ENCODE measurements around the gene DEPDC4.
"Not testable (repeated sequence)": the region's sequence is repeated elsewhere in the genome, so short reads cannot be mapped to it uniquely, and the experiment has no call there.

Gene DEPDC4

DNA sequence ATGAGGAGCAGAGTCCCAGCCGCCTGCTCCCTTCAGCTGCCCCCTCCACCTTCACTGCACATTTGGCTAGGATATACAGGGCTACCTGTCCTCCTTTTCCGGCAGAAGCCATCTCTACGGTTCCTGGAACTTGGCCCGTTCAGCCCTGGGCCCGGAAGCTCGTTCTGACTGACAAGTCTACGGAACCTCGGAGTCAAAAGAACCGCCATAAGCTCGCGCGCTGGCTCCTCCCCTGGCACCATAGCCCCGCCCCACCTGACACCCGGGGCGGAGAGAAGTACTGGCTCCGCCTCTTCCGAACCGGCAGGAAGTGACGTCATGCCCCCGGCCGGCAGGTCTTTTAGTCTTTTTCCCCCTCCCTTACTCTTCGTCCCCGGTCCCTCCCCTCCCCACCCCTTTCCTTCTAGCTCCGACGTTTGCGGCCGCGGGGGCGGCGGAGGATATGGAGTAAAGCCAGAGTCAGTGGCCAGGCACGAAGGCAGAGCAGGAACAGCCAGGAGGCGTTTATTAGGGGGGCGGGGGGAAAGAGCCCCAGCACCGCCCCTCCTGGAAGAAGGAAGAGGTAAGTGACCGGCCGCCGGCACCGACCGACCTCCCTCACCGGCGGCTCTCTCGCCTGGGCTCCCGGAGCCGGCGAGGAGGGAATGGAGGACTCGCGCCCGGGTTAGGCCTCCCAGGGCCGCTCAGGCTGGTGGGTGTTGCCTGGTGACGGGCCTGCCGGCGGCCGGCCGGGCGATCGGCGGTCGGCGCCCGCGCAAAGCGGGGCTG lies at the start of gene DEPDC4, which contains the start of gene SCYL2:
Gene DEPDC4 (minus strand): TSS at position 245 of the 768 bp plus-strand sequence. CDS start 3 bp downstream, at position 242.
Gene SCYL2 (plus strand): TSS at position 343 of the 768 bp plus-strand sequence. CDS start 15,794 bp downstream, outside the sequence.
- peak; percentile 84 for DNase-seq (ENCODE audit: low read depth)

DNA sequence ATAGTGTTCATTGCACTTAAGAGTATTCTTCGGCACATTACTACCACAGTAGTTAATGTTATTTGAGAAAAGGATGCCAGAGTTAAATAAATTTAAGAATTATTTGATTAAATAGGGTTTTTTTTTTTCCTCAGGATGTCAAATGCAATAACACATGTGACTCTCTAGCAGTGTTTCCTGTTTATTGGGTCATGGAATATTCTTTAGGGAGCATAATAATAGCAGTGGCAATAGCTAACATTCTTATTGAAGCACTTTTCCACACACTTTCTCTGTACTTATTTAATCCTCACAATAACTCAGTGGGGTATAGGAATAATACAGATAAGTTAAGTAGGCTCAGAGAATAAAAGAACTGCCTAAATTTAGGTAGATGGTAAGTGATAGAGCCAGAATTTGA lies 44.4 kb upstream of the DEPDC4 start:
- DNase-seq (ENCODE audit: low read depth) = no peak

DNA sequence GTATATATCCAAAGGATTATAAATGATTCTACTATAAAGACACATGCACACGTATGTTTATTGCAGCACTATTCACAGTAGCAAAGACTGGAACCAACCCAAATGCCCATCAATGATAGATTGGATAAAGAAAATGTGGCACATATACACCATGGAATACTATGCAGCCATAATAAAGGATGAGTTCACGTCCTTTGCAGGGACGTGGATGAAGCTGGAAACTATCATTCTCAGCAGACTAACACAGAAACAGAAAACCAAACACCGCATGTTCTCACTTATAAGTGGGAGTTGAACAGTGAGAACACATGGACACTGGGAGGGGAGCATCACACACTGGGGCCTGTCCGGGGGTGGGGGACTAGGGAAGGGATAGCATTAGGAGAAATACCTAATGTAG lies 41.3 kb upstream of the DEPDC4 start:
- not testable (repeated sequence) for DNase-seq (ENCODE audit: low read depth)

DNA sequence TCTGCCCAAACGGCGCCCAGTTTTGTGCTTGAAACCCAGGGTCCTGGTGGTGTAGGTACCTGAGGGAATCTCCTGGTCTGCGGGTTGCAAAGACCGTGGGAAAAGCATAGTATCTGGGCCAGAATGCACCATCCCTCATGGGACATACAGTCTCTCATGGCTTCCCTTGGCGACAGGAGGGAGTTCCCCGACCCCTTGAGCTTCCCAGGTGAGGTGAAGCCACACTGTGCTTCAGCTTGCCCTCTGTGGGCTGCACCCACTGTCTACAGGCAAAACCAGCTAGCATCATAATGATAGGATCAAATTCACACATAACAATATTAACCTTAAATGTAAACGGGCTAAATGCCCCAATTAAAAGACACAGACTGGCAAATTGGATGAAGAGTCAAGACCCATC lies 37.5 kb upstream of the DEPDC4 start:
- DNase-seq (ENCODE audit: low read depth) = not testable (repeated sequence)

DNA sequence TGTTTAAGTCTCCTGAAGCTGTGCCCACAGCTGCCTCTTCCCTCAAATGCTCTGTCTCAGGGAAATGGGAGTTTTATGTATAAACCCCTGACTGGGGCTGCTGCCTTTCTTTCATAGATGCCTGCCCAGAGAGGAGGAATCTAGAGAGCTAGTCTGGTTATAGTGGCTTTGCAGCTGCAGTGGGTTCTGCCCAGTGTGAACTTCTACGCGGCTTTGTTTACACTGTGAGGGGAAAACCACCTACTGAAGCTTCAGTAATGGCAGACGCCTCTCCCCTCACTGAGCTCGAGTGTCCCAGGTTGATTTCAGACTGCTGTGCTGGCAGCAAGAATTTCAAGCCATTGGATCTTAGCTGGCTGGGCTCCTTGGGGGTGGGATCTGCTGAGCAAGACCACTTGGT lies 37.0 kb upstream of the DEPDC4 start:
- DNase-seq (ENCODE audit: low read depth) = no peak

DNA sequence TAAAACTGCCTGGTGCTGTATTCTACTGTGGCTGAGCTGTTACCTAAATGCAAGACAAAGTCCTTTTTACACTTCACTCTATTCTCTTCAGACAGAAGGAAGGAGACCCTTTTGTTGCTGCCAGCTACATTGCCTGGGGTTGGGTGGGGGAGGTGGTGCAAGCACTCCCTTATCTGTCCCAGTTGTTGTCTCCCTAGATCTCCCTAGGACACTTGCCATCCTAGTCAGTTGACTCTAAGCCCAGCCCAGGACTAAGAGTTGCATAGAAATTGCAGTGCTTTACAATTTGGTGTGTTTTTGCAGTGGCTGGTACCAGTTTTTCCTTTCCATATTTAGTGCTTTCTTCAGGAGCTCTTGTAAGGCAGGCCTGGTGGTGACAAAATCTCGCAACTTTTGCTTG lies 35.2 kb upstream of the DEPDC4 start:
- DNase-seq (ENCODE audit: low read depth) = no peak

DNA sequence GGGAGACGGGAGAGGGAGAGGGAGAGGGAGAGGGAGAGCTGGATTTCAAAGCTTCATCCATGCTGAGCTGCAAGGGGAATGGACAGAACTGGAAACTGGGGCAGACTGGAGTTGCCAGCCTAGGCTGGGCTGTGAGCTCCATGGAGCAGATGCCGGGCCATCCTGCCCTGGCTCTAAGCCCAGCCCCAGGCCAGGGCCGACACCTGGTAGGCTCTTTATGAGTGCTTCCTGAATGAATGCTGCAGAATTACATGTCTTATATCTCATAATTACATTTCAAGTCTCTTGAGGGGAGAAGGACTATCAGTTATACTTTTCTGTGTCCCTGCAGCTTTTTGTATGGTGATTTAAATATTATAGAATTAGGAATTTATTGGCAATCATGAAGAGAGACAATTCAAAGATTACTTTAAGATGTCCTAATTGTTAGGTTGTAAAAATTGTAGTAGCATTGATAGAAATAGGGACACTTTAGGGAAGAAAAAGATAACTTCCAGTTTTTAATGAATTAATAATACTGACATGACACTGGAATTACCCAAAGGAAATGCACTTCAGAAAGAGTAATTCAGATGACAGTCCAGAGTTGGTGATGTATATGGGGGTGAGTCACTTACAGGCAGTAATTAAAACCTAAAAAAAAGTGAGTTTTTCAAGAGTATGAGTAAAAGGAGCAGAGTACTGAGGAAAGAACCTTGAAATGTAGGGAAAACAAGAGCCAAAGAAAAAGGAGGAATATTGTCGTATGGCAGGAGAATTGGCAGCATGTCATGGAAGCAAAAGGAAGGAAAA lies 29.1 kb upstream of the DEPDC4 start:
- no peak for DNase-seq (ENCODE audit: low read depth)

DNA sequence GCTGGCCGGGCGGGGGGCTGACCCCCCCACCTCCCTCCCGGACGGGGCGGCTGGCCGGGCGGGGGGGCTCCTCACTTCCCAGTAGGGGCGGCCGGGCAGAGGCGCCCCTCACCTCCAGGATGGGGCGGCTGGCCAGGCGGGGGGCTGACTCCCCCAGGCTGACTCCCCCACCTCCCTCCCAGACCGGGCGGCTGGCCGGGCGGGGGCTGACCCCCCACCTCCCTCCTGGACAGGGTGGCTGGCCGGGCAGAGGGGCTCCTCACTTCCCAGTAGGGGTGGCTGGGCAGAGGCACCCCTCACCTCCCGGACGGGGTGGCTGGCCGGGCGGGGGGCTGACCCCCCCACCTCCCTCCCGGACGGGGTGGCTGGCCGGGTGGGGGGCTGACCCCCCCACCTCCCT lies 27.5 kb upstream of the DEPDC4 start:
- not testable (repeated sequence) for DNase-seq (ENCODE audit: low read depth)

DNA sequence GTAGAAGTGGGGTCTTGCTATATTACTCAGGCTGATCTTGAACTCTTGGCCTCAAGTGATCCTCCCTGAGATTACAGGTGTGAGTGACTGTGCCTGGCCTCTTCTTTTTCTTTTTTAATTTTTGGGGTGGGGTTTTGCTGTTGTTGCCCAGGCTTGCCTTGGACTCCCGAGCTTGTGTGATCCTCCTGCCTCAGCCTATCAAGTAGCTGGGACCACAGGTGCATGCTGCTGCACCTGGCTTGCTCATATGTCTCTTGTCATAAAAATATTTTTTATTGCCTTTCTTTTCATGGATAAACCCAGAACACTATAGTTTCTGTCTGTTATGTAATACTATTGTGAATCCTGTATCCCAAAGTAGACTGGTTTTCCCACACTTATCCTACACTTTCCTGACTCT lies 26.1 kb upstream of the DEPDC4 start:
- DNase-seq (ENCODE audit: low read depth) = no peak

DNA sequence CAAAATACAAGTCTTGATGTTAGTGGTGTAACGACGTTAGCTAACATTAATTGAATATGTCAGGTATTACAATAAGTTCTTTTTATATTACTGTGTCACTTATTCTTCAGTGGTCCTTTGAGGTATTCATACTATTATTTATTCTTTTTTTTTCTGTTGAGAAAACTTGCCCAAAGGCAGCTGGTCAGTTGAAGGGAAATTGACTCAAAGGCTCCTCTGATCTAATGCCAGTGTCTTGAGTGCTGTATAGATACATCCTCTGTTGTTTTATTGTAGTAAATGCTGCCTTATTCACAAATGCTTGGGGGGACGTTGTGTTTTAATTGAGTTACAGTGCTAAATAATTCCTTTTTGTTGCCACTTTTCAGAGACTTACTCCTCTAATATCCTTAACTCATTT lies 23.1 kb upstream of the DEPDC4 start:
- DNase-seq (ENCODE audit: low read depth) = no peak

DNA sequence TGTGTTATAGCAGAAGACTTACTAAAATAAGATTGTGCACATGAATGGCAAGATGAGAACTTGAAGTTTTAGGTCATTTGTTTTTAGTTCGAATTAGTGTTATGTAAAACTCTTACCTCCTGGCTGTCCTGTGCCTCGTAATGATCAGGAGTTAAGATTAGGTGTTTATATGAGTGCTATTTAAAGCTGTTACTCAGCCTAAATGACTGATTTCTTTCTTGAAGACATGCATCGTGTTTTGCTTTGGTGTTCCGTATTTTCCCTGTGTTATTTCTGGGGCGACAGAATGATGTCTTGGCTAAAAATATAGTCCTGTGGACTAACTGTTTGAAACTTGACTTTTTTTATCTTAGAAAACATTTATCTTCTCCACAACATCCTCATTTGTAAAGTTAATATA lies 22.2 kb upstream of the DEPDC4 start:
- no peak for DNase-seq (ENCODE audit: low read depth)

DNA sequence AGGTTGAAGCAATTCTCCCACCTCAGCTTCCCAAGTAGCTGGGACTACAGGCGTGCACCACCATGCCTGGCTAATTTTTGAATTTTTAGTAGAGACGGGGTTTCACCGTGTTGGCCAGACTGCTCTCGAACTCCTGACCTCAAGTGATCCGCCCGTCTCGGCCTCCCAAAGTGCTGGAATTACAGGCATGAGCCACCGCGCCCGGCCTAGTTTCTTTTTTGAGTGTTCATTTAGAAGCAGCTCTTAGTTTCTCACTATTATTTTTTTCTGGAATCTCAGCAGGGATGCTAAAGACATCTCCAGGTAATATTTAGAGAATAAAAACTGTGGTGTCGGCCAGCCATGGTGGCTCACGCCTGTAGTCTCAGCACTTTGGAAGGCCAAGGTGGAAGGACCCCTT lies 17.7 kb upstream of the DEPDC4 start:
- not testable (repeated sequence) for DNase-seq (ENCODE audit: low read depth)

DNA sequence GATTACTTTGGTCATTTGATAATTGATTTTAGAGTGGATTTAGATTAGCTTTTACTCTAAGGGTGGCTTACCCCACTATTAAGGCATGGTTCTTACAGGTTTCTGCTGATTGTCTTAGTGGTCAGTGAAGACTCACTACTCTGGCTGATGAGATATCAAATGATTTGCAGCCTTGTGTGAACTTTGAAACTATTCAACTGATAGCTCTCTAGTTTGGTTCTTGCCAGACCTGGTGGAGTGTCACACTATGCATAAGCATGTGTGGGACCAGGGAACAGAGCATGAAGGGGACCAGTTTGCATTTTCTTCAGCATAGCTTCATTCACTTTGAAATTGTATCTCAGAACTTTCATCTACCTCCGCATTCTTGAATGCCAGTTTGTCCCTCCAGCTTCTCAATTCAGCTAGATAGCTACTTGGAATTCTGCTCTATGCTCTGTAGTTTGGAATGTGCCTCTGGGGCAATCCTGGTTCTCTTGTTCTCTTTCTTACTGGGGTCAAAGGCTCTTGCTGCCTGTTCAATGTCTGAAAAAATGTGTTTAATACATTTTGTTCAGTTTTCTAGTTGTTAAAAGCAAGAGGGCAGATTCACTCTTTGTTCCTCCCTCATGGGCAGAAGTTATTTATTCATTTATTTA lies 12.8 kb upstream of the DEPDC4 start:
- DNase-seq (ENCODE audit: low read depth) = no peak

DNA sequence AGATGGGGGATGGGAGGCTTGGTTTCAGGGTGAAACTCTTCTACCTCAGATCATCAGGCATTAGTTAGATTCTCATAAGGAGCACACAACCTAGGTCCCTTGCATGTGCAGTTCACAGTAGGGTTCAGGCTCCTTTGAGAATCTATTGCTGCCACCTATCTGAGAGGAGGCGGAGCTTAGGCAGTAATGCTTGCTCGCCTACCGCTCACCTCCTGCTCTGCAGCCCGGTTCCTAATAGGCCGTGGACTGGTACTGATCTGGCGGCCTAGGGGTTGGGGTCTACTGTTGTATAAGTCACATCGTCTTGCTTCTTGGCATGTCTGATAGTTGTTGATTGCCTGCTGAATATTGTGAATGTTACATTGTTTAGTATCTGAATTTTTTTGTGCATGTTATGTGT lies 12.3 kb upstream of the DEPDC4 start:
- no peak for DNase-seq (ENCODE audit: low read depth)

DNA sequence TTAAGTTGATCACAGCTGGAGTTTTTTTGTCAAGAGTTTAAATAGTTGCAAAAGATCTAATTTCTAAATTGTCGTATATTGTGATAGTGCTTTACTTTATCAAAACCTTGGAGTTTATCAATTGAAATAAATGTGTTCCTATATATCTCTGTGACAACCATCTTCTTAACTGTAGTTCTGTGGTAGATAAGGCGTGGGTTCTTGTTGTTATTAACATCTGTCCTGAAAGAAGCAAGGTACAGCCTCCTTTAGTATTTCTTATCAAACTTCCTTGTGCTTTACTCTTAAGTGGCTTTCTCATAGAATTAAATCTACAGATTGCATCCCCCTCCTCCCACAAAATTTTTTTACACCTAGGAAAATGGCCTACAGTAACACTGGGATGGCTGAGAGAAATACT lies 7.4 kb upstream of the DEPDC4 start:
- DNase-seq (ENCODE audit: low read depth) = no peak

DNA sequence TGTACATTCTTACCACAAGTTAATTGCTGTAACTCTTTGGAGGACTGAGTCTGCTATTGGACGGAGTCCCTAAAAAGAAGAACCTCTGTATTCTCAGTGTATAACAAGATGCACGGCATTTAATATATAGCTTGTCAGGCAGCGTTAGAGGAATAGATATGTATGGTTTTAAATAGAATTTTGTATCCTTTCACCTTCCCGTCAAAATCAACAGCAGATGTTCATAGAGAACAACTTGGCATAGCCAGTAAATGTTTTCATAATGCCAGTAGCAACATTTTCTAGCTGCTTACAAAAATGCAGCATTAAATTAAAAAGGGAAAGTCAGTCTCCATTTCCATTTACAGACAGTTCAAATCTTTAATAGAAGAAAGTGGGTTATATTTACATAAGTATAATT lies 6.9 kb upstream of the DEPDC4 start:
- no peak for DNase-seq (ENCODE audit: low read depth)

DNA sequence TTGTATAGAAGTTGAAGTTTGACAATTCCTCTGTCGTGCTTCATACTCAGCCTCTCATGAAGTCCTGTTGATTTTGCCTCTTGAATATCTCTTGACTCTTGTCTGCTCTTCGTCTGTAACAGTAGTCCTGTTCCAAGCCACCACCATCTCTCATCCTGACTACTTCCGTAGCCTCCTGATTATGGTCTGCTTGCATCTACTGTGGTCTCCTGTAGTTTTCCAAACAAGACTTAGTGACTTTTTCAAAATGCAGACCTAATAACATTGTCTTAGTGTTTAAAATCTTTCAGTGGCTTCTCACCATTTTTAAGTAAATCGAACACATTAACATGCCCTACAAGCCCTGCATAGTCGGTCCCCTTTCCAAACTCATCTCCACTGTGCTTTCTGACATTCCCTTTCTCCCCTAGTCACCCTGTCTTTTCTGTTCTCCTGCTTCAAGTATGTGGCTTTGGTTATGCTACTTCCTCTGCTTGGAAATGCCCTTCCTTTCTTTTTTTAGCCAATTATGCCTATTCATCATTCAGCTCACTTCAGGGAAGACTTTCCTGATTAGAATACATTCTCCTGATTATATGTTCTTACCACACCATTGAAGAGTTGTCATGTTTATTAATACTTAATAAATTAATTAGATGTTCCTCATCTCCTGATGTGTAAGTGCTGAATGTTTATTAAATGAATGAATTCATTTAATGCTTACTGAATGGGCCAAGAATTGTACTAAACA lies 2.1 kb upstream of the DEPDC4 start:
- DNase-seq (ENCODE audit: low read depth) = no peak

DNA sequence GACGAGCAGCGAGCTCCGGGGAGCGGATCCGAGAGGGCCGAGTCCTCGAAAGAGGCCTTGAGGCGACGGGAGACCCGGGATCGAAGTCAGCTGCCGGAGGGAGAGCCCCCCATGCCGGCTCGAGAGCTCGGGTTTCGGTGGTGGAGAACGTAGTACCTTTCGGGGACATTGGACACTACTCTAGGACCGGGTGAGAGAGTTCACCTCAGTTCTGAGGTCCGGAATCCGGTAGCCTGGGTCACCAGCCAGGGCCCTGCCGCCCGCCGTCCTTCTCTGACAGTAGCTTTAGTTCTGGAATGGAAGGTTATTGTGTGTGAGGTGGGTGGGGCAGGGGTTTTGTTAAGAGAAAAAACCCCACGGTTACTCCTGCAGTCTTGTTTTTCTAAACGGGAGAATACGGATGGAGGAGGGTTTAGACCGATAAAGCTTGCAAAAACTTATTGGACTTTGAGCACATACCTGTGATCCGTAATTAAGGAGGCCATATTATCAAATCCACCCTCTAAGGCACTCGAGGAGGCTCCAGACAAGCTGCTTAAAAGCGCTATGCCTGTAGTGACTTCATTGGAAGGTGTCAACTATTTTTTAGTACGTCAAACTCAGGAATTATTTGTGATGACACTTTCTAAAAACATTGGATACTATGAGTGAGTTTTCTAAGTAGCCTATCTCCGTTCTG lies 863 bp upstream of the DEPDC4 start:
- peak; percentile 8 for DNase-seq (ENCODE audit: low read depth)

DNA sequence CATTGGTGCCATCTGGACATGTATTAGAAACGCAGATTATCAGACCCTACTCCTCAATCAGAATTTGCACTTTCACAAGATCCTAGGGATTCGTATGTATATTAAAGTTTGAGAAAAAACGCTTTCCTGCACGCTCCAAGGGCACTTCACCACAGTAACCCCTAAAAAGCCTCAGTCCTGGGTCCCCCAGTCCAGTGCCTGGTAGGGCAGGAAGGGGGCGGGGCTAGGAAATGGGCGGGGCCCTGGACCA lies 369 bp downstream of the DEPDC4 start:
- peak; percentile 93 for DNase-seq (ENCODE audit: low read depth)

DNA sequence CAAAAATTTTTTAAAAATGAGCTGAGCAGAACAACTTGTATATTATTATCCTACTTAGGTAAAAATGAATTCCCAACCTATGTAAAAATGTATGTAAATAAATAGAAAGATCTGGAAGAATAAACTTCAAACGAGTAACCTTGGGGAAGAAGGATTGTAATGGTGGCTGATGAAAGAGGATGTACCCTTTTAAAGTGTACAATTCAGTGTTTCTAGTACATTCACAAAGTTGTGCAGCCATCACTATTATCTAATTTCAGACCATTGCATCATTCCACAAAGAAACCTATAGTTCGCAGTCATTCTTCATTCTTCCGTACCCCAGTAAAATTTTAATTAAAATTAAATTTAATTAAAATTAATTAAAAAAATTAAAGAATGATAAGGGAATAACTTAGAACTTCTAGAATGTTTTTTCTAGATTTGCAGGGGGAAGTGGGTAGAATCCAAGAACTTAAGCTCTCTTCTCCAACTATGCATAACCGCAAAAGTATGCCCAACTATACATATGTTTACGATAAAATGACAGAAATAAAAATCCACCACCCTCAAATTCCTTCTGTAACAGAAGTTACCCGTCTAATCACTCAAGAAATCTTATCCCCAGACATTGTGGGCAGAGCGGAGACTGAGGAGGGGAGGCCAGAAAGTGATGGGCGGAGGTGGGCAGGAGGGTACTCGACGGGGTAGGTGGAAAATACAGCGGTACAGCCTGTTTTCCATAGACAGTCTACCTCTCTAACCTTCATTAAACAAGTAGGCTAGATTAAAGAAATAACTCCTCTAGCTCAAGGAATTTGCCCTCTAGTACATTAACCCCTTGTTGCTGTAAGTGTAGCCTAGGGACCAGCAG lies 921 bp downstream of the DEPDC4 start:
- DNase-seq (ENCODE audit: low read depth) = no peak

DNA sequence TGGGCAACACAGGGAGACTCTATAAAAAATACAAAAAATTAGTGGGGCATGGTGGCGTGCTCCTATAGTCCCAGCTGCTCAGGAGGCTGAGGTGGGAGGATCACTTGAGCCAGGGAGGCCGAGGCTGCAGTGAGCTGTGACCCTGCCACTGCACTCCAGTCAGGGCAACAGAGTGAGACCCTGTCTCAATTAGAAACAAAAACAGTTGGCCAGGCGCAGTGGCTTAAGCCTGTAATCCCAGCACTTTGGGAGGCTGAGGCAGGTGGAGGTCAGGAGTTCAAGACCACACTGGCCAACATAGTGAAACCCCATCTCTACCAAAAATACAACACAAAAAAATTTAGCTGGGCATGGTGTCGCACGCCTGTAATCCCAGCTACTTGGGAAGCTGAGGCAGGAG lies 1.8 kb downstream of the DEPDC4 start:
- not testable (repeated sequence) for DNase-seq (ENCODE audit: low read depth)
